Melanocyte of skin (primary cell): ENCODE data around the gene KCNJ6. TPM values are rescaled to one million over a fixed set of nuclear protein-coding genes. Genes with fewer than 3 reads are reported as not detected.

Source experiments
- total RNA-seq, 2 donors: library from RNA; depleted of rRNA; stranded (reverse); fragments of >200 nt; gene quantifications; 2 replicates each; pipeline ENCODE4 v1.2.3, GENCODE V29; 2012

KCNJ6 gene, protein sequence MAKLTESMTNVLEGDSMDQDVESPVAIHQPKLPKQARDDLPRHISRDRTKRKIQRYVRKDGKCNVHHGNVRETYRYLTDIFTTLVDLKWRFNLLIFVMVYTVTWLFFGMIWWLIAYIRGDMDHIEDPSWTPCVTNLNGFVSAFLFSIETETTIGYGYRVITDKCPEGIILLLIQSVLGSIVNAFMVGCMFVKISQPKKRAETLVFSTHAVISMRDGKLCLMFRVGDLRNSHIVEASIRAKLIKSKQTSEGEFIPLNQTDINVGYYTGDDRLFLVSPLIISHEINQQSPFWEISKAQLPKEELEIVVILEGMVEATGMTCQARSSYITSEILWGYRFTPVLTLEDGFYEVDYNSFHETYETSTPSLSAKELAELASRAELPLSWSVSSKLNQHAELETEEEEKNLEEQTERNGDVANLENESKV
- total RNA-seq = not detected

DNA sequence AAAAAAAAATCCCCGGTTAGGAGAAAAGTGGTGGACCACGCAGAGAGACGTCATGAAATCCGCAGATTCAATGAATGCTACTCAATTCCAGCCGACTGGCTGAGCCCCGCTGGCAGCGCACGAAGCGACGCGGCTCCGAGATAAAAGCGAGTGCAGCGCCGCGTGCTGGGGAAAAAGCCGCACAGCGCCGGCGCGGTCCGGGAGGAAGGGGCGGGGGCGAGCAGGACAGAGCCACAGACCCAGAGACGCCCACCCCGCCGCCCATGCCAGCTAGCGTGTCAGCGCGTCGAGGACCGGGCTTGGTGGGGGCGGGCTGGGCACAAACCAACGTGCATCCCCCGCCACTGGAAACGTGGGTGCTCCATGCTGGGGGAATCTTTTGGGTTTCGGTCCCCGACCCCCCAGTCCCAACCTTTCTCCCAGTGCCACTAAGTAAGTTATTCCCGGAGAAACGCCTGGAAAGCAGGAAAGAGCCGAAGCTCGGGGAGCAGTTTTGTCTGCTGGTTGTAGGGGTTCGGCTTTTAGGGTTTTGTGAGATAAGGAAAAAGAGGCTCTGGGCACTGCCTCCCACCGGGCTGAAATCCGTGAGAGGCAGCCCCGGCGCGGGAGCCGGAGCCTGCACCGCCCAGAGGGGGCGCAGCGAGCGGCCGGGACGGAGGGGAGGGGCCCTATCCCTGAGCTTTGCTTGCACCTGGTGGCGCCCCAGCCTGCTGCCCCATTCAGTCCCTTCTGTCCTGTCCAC lies at the start of gene KCNJ6:
TSS of gene KCNJ6 (minus strand) at position 148 of the 742 bp plus-strand sequence. CDS start 75,775 bp downstream, outside the sequence.

